Liver (tissue), 9 donors: ENCODE measurements around the gene LRP5. TPM values are rescaled to one million over a fixed set of nuclear protein-coding genes. Genes with fewer than 3 reads are reported as not detected.

Source experiments
- DNase-seq: peaks from one replicate; pipeline ENCODE4 v3.0.0-alpha.2; 2017; ENCODE audit warnings: low spot score
- H3K27ac ChIP-seq, 2 donors: one replicate each; pipeline ENCODE4 v1.7.0; 2013; ENCODE audit warnings: inconsistent platforms in 2 of 2, low read length in 2 of 2, control low read depth in 1 of 2, low read depth in 1 of 2, mild to moderate bottlenecking in 1 of 2
- H3K27me3 ChIP-seq, 4 donors: one replicate each; pipeline versions ENCODE4 v1.6.1 to v1.7.0; 2013; ENCODE audit warnings: low read length in 3 of 4, inconsistent platforms in 1 of 4, mild to moderate bottlenecking in 1 of 4, moderate library complexity in 1 of 4; ENCODE audit not compliant: control insufficient read depth in 4 of 4, insufficient read depth in 4 of 4
- H3K36me3 ChIP-seq, 4 donors: one replicate each; pipeline versions ENCODE4 v1.6.1 to v1.7.0; 2013; ENCODE audit warnings: low read length in 3 of 4, mild to moderate bottlenecking in 3 of 4, low read depth in 1 of 4, moderate library complexity in 1 of 4; ENCODE audit not compliant: control insufficient read depth in 4 of 4, insufficient read depth in 3 of 4
- H3K4me1 ChIP-seq, 4 donors: one replicate each; pipeline versions ENCODE4 v1.6.1 to v1.7.0; 2013; ENCODE audit warnings: low read length in 3 of 4, mild to moderate bottlenecking in 3 of 4, moderate library complexity in 1 of 4; ENCODE audit not compliant: control insufficient read depth in 4 of 4, insufficient read depth in 4 of 4
- H3K4me3 ChIP-seq, 3 donors: one replicate each; pipeline versions ENCODE4 v1.6.1 to v1.7.0; 2013; ENCODE audit warnings: low read length in 3 of 3, control low read depth in 1 of 3, low read depth in 1 of 3, mild to moderate bottlenecking in 1 of 3
- H3K9ac ChIP-seq, 2 donors: one replicate each; pipeline ENCODE4 v1.7.0; 2013; ENCODE audit warnings: low read length in 2 of 2, mild to moderate bottlenecking in 2 of 2, moderate library complexity in 2 of 2, control low read depth in 1 of 2, low read depth in 1 of 2
- H3K9me3 ChIP-seq, 4 donors: one replicate each; pipeline versions ENCODE4 v1.6.1 to v1.7.0; 2013; ENCODE audit warnings: low read length in 3 of 4; ENCODE audit not compliant: control insufficient read depth in 4 of 4
- CTCF ChIP-seq: fragments of 150-350 bp; IDR thresholded peaks from 2 replicates; pipeline ENCODE4 v1.5.1; 2017; ENCODE audit warnings: improper control_type of control experiment, low read depth, low read length; ENCODE audit not compliant: missing input control
- EGR1 ChIP-seq, 2 donors: IDR thresholded peaks; 2 replicates each; pipeline ENCODE4 v1.6.1; 2016 to 2018; ENCODE audit warnings: antibody characterized with exemption in 2 of 2, low read depth in 2 of 2
- FOXA1 ChIP-seq: IDR thresholded peaks from 2 replicates; pipeline ENCODE4 v1.6.1; 2016; ENCODE audit warnings: antibody characterized with exemption
- FOXA2 ChIP-seq: IDR thresholded peaks from 2 replicates; pipeline ENCODE4 v1.6.1; 2016; ENCODE audit warnings: antibody characterized with exemption
- GABPA ChIP-seq, 2 donors: IDR thresholded peaks in 1 of 2; conservative IDR thresholded peaks in 1 of 2; 2 replicates each; pipeline ENCODE4 v1.6.1; 2016; ENCODE audit warnings: antibody characterized with exemption in 2 of 2, mild to moderate bottlenecking in 1 of 2, moderate library complexity in 1 of 2
- HNF4A ChIP-seq, 2 donors: conservative IDR thresholded peaks; 2 replicates each; pipeline ENCODE4 v1.6.1; 2016; ENCODE audit warnings: antibody characterized with exemption in 2 of 2, mild to moderate bottlenecking in 2 of 2
- HNF4G ChIP-seq: IDR thresholded peaks from 2 replicates; pipeline ENCODE4 v1.6.1; 2016; ENCODE audit warnings: antibody characterized with exemption
- JUND ChIP-seq, 2 donors: IDR thresholded peaks; 2 replicates each; pipeline ENCODE4 v1.6.1; 2016; ENCODE audit warnings: antibody characterized with exemption in 2 of 2
- MAX ChIP-seq: IDR thresholded peaks from 2 replicates; pipeline ENCODE4 v1.6.1; 2016; ENCODE audit warnings: antibody characterized with exemption
- NR2F2 ChIP-seq: IDR thresholded peaks from 2 replicates; pipeline ENCODE4 v1.6.1; 2016; ENCODE audit warnings: antibody characterized with exemption
- RAD21 ChIP-seq, 2 donors: IDR thresholded peaks; 2 replicates each; pipeline ENCODE4 v1.6.1; 2016; ENCODE audit warnings: antibody characterized with exemption in 2 of 2, mild to moderate bottlenecking in 2 of 2
- REST ChIP-seq: IDR thresholded peaks from 2 replicates; pipeline ENCODE4 v1.6.1; 2016; ENCODE audit warnings: antibody characterized with exemption, mild to moderate bottlenecking
- RXRA ChIP-seq, 2 donors: IDR thresholded peaks; 2 replicates each; pipeline ENCODE4 v1.6.1; 2017 to 2018; ENCODE audit warnings: antibody characterized with exemption in 2 of 2, mild to moderate bottlenecking in 1 of 2
- SP1 ChIP-seq: IDR thresholded peaks from 2 replicates; pipeline ENCODE4 v1.6.1; 2018; ENCODE audit warnings: antibody characterized with exemption, mild to moderate bottlenecking
- TAF1 ChIP-seq: conservative IDR thresholded peaks from 2 replicates; pipeline ENCODE4 v1.6.1; 2016; ENCODE audit warnings: antibody characterized with exemption, mild to moderate bottlenecking
- YY1 ChIP-seq: IDR thresholded peaks from 2 replicates; pipeline ENCODE4 v1.6.1; 2016; ENCODE audit warnings: antibody characterized with exemption, mild to moderate bottlenecking
- WGBS: extraction: QIAGEN DNeasy Blood & Tissue Kit; methylation state at CpG from one replicate; pipeline ENCODE4 v1.1.7; 2013; 5-methylcytosine and 5-hydroxymethylcytosine counted together
- polyA plus RNA-seq, 2 donors: library from polyadenylated mRNA; stranded (reverse) in 1 of 2; unstranded in 1 of 2; fragments of 200-250 nt in 1 of 2; fragments of >200 nt in 1 of 2; fragmentation: Nextera tagmentation in 1 of 2; extraction: Ambion mirVana in 1 of 2; gene quantifications; one replicate each; pipeline versions ENCODE4 v1.2.1 to v1.2.3, GENCODE V29; 2013 to 2015
- total RNA-seq, 2 donors: library from RNA; depleted of rRNA; stranded (reverse); fragments of >200 nt; gene quantifications; one replicate each; pipeline ENCODE4 v1.2.3, GENCODE V29; 2014
- TF ChIP-seq, protein P1 (sequence below): IDR thresholded peaks from 2 replicates; pipeline ENCODE4 v1.6.1; 2016; ENCODE audit warnings: antibody characterized with exemption
- TF ChIP-seq, protein P2 (sequence below): IDR thresholded peaks from 2 replicates; pipeline ENCODE4 v1.6.1; 2016; ENCODE audit warnings: antibody characterized with exemption
- donor health status: healthy.
- donor health status: healthy.
- donor health status: healthy.
- donor health status: healthy.
- donor health status: healthy.

The LRP5 gene
- total and polyA plus RNA-seq, 4 donors = 48.9 to 99.3 (median 71.3) TPM

DNA sequence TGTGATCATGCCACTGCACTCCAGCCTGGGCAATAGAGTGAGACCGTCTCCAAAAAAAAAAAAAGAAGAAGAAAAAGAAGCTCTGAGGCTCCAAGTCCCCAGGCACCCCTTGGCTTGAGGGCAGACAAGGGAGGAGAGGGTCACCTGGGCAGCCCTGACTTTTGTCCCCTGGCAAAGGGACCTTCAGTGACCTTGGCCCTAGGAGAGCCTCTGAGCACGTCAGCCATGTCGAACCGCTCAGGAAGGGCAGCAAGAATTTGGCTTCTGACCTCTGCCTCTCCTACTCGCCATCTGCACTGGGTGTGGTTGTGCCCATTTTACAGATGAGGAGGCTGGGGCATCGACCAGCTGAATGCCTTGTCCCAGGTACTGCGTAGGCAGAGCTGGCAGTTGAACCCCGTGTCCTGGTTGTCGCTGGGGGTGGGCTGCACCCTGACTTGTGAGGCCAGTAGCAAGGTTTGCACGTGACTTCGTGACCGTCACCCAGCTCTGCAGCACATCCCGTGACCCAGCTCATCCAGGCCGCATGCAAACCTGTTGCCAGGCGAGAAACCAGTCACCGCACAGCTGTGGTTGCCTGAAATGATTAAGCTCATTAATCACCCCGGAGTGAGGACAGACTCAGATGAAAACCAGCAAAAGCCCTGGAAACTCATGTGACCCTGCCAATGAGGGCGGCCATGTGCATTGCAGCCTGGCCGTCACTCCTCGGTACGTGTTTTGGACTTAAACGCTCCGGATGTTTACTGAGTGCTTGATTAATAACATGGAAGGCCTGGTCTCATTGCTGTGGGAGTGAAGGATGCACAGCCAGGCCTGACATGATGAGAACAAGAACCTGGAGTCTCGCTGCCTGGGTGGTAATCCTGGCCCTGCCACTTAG is 100.4 kb downstream of the LRP5 start:
- Histone ChIP-seq H3K27ac (peak overlapping the region; percentile 34 to 70), H3K36me3 (peaks cover 10 to 71% (median 50%) of the 10 kb centered on the region in 4 donors), H3K4me1 (peaks cover 0 to 33% (median 23%) of the 10 kb centered on the region in 4 donors), H3K9me3 (no peaks in the 10 kb centered on the region), H3K9ac (no peak overlapping the region), H3K27me3 (no peaks in the 10 kb centered on the region), H3K4me3 (no peak overlapping the region)
- 68% methylated on average over 24 of the region's 24 CpGs for WGBS
- no peak for DNase-seq
- TF ChIP-seq HNF4G = no peak
- no peak for TF ChIP-seq FOXA2
- peak in 1 of 2 donors; percentile 10 for TF ChIP-seq EGR1 (IDR thresholded peaks at IDR 0.05; ENCODE audit: low read depth in 2 of 2)
- TF ChIP-seq, protein P1, sequence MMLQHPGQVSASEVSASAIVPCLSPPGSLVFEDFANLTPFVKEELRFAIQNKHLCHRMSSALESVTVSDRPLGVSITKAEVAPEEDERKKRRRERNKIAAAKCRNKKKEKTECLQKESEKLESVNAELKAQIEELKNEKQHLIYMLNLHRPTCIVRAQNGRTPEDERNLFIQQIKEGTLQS = no peak
- peak; percentile 36 for TF ChIP-seq SP1
- TF ChIP-seq NR2F2 = peak; percentile 67
- no peak for TF ChIP-seq REST
- peak; percentile 48 to 56 for TF ChIP-seq HNF4A (conservative IDR thresholded peaks at IDR 0.05)
- TF ChIP-seq RXRA (IDR thresholded peaks at IDR 0.05) = peak; percentile 51 to 67
- no peak for TF ChIP-seq MAX
- TF ChIP-seq, protein P2, sequence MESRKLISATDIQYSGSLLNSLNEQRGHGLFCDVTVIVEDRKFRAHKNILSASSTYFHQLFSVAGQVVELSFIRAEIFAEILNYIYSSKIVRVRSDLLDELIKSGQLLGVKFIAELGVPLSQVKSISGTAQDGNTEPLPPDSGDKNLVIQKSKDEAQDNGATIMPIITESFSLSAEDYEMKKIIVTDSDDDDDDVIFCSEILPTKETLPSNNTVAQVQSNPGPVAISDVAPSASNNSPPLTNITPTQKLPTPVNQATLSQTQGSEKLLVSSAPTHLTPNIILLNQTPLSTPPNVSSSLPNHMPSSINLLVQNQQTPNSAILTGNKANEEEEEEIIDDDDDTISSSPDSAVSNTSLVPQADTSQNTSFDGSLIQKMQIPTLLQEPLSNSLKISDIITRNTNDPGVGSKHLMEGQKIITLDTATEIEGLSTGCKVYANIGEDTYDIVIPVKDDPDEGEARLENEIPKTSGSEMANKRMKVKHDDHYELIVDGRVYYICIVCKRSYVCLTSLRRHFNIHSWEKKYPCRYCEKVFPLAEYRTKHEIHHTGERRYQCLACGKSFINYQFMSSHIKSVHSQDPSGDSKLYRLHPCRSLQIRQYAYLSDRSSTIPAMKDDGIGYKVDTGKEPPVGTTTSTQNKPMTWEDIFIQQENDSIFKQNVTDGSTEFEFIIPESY = no peak
- TF ChIP-seq FOXA1 = no peak
- TF ChIP-seq TAF1 = no peak
- no peak for TF ChIP-seq RAD21 (IDR thresholded peaks at IDR 0.05)
- TF ChIP-seq YY1 = peak; percentile 33
- TF ChIP-seq CTCF = no peak
- TF ChIP-seq GABPA (IDR thresholded peaks at IDR 0.05 in 1 of 2, conservative IDR thresholded peaks at IDR 0.05 in 1 of 2) = no peak
- no peak for TF ChIP-seq JUND (IDR thresholded peaks at IDR 0.05)
